Activated CD4-positive, CD25-positive, alpha-beta regulatory T cell treated with anti-CD3 and anti-CD28 coated beads, Interleukin-2, amount 50 U/mL, for 24 hours (primary cell): ENCODE data around the gene CYP3A7.
"Not testable (repeated sequence)": the region's sequence is repeated elsewhere in the genome, so short reads cannot be mapped to it uniquely, and the experiment has no call there.

ENCODE experiments used
- ATAC-seq, 2 donors: fragments of 150-1000 bp; cut with Tn5 transposase; one replicate each; pipeline ENCODE4 v1.10.0; 2021; ENCODE audit warnings: mild to moderate bottlenecking in 1 of 2, moderate library complexity in 1 of 2

The CYP3A7 gene

DNA sequence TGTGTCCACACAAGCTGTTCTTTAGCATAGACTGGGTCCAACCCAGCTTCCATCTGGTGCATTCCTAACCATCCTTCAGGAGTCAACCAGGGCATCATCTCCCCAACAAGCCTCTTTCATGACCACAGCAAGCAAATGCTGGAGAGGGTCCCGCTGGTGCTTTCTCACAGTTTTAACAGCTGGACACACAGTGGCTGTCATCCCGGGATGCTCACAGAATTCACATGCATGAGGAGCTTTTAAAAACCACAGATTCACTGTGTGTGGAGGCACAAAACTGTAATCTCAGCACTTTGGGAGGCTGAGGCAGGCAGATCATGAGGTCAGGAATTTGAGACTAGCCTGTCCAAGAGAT lies 6.4 kb upstream of the CYP3A7 start:
- no peak for ATAC-seq

GRCh38 chr7:99740573-99741440 lies 5.8 kb upstream of the CYP3A7 start:
- ATAC-seq, result no peak

DNA sequence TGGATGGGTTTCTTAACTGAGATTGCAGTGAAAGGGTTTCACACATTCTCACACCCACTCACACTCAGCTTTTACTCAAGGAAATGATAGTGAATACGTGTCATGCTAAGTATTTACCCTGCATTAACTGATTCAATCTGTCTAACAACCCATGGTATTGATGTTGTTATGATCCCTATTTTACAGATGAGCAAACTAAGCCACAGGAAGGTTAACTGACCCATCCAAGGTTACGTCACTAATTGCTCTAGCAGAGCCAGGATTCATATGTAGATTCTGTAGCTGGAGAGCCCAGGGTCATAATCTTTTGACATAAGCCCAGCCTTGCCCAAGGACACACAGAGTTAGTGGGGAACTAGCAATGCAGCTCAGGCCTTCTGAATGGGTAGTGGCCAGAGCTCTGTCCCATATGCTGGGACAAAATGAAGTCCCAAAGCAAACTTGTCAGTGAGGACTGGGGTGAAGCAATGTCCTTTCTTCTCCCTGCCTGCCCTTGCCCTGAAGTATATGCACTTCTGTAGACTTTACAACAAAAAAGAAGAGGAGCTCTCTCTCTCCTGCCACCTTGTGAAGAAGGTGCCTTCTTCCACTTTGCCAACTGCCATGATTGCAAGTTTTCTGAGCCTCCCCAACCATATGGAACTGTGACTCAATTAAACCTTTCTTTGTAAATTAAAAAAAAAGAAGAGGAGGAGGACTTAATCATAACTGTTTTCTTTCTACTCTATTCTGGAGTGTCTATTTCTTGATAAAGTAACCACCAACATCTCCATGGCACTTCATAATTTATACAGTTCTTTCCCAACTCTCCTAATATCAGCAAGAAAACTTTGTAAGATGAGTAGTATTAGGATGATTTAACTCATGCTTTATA lies 4.9 kb upstream of the CYP3A7 start:
- ATAC-seq, result no peak

GRCh38 chr7:99737726-99738125 lies 2.7 kb upstream of the CYP3A7 start:
- ATAC-seq, result no peak

DNA sequence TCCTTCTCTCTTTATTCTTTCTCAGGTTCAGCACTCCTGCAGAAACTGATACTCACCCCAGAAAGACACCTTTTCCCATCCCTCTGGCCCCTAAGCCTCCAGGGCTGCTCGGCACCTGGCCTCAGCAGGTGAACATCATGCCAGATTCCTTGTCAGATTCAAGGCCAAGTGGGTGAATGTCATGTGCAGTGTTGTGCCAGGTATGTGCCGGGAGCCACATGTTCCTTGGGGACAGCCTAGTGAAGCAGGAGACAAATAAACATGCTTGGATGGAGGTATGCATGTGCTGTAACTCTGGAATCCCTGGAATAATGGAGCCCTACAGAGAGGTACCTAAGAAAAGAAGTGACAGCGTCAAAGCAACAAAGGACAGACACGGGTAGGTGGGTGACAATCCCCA lies 1.7 kb upstream of the CYP3A7 start:
- ATAC-seq, result not testable (repeated sequence)

GRCh38 chr7:99733448-99733847 lies 1.5 kb downstream of the CYP3A7 start:
- ATAC-seq, result no peak

GRCh38 chr7:99733003-99733402 lies 2.0 kb downstream of the CYP3A7 start:
- no peak for ATAC-seq

DNA sequence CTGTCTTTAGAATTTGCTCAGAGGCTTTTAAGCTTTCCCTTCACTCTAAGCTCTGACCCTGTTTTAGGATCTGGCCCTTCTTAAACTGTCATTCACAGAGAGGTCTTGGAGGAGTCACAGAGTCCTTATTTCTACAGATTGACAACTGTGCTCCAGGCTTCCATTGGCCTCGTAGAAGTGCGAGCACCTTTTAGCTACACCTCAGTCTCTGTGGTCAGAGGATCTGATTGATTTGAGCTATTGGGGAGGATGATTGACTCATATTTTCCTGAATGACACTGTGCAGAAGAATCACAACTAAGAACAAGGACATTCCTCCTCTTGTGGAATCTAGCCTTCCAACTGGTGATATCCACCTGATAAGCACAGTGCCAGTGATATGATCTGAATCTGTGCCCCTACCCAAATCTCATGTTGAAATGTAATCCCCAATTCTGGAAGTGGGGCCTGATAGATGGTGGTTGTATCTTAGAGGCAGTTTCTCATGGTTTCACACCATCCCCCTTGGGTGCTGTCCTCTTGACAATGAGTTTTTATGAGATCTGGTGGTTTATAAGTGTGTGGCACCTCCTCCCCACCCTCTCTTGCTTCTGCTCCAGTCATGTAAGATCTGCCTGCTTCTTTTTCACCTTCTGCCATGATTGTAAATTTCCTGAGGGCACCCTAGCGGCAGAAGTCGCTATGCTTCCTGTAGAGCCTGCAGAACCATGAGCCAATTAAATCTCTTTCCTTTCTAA lies 3.2 kb downstream of the CYP3A7 start:
- ATAC-seq, result peak; percentile 35 to 53

DNA sequence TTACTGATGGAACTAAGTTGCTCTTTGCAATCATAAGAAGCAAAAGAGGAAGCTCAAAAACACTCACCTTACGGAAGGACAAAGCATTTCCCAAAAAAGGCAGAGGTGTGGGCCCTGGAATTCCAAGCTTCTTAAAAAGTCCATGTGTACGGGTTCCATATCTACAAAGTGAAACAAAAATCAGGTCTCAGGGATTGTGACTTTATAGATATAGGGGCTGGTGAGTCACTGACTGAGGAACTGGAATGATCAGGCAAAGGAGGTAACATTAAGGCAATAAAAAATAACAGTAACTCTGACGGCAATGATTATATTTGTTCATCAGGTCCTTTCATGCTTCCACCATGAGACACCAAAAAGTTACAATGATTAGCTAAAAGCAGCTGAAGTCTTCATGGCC lies 4.0 kb downstream of the CYP3A7 start:
- ATAC-seq, result no peak

- ATAC-seq, result no peak
Observed at GRCh38 chr7:99730238-99730810, 4.7 kb downstream of the CYP3A7 start.

DNA sequence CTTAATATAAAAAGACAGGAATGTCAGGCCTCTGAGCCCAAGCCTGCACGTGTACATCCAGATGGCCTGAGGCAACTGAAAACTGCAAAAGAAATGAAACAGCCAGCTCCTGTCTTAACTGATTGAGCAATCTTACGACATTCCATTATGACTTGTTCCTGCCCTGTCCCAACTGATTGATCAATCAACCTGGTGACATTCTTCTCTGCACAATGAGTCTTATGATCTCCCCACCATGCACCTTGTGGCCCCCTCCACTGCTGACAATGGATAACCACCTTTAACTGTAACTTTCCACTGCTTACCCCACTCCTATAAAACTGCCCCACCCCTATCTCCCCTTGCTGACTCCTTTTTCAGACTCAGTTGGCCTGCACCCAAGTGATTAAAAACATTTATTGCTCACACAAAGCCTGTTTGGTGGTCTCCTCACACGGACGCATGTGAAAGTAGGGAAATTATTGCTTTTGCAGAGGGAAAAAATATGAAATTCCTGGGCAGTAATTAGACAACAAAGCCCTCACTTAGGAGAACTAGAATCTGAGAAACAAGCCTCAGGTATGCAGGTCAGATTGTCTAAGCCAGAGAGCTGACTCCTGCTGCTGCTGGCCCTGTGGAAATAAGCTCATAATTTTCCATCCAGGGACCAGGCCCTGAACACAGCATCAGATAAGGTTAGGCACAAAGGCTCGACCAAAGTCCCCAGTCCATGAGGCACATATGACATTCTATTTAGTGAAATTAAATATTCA lies 5.3 kb downstream of the CYP3A7 start:
- ATAC-seq, result no peak

DNA sequence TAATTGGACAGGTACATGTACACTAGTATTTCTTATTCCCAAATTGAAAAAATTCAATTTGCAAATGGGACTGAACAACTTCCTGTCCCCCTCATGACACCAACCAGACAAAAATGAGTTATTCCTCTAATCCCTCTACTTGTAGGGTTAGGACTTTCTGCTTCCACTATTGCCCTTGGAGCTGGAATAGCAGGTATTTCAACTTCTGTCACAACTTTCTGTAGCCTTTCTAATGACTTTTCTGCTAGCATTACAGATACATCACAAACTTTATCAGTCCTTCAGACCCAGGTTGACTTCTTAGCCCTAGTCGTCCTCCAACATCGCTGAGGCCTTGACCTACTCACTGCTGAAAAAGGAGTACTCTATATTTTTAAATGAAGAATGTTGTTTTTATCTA lies 6.4 kb downstream of the CYP3A7 start:
- no peak for ATAC-seq

GRCh38 chr7:99723201-99723600 lies 11.8 kb downstream of the CYP3A7 start:
- not testable (repeated sequence) for ATAC-seq

DNA sequence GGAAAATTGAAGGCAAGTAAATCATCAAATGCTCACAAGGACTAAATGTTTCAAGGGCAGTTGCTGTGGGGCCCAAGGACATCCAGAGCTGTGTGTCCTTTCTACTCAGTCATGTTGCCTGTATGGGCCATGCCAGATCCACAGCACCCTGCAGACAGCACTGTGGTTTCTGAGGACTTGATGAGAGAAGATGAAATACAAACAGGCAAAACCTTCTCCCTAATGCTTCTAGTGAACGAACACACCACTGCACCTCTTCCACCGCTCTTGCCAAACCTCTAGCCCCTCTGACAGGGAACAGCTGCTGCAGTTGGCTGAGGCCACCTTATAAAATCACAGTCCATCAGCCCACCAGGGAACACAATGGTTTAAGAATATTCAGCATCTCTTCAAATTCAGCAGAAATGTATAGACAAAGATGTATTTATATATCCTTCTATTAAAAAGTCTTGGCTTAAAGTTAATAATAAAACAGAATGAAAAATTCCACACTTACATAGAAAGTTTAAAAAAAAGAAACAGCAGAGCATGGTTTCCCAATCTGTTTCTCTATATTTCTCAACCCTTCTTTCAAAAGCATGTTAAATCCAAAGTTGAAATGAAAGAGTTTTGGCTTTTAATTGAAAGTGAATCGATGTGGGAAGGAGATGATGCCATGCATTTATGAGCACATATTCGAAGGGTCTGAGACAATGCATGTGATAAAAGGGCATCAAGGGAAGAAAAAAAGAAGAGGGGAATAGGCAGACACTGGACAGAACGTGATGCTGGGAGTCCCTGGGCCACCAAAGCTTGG lies 14.0 kb downstream of the CYP3A7 start:
- no peak for ATAC-seq

- no peak for ATAC-seq
Observed at GRCh38 chr7:99719996-99720769, 14.8 kb downstream of the CYP3A7 start.

DNA sequence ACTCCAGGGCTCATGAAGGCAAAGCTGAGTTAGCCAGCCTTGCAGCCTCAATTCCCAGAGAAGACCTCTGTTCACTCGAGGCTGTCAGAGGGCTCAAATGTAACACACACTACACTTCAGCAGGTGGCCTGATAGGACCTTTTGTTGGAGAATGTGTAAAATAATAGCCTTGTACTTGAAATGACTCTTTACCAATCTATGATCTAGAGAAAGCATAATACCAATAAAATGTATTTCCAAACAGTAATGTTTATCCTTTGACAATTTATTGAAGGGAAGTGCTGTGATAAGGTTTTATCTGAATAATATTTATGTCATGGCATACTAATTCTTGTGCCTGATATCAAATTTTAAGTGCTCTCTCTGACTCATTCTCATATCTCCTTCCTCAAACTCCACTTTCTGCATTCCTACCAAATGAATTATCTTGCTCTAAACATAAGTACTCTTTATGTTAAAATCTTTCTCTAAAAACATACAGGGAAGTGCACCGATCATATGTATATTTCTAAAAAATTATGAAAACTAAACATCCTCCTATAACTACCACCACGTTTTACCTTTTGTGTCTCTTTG lies 20.9 kb downstream of the CYP3A7 start:
- ATAC-seq, result no peak

- no peak for ATAC-seq
Observed at GRCh38 chr7:99709838-99710578, 25.0 kb downstream of the CYP3A7 start.

- no peak for ATAC-seq
Observed at GRCh38 chr7:99709260-99709659, 25.7 kb downstream of the CYP3A7 start.

GRCh38 chr7:99707096-99707495 lies 27.9 kb downstream of the CYP3A7 start:
- ATAC-seq, result no peak
